Mesendoderm (in vitro differentiated cells): ENCODE data around the gene DDX52.

Experiments
- DNase-seq: peaks from one replicate; pipeline ENCODE4 v3.0.0; 2013
- H2AK5ac ChIP-seq: 2 replicates; pipeline ENCODE4 v1.6.1; 2013; ENCODE audit warnings: low read length, inconsistent platforms
- H2BK120ac ChIP-seq: 2 replicates; pipeline ENCODE4 v1.6.1; 2013; ENCODE audit warnings: low read depth, mild to moderate bottlenecking, low read length, moderate library complexity, mixed read lengths
- H2BK15ac ChIP-seq: replicated peaks from 2 replicates; pipeline ENCODE4 v1.6.1; 2013; ENCODE audit warnings: low read depth, mild to moderate bottlenecking, moderate library complexity
- H2BK5ac ChIP-seq: 2 replicates; pipeline ENCODE4 v1.6.1; 2013; ENCODE audit warnings: low read length, inconsistent platforms
- H3K18ac ChIP-seq: 2 replicates; pipeline ENCODE4 v1.6.1; 2013; ENCODE audit warnings: mild to moderate bottlenecking, low read length, mixed read lengths
- H3K23ac ChIP-seq: one replicate; pipeline ENCODE4 v1.6.1; 2013; ENCODE audit warnings: low read length
- H3K27ac ChIP-seq: 2 replicates; pipeline ENCODE4 v1.5.1; 2013; ENCODE audit warnings: low read depth, mild to moderate bottlenecking, inconsistent platforms, low read length, moderate library complexity
- H3K27me3 ChIP-seq: 2 replicates; pipeline ENCODE4 v1.6.1; 2013; ENCODE audit warnings: low read length, control low read depth, mild to moderate bottlenecking, inconsistent platforms; ENCODE audit not compliant: insufficient read depth, poor library complexity
- H3K36me3 ChIP-seq: 2 replicates; pipeline ENCODE4 v1.6.1; 2013; ENCODE audit warnings: low read length, inconsistent platforms; ENCODE audit not compliant: control insufficient read depth, insufficient read depth
- H3K4ac ChIP-seq: one replicate; pipeline ENCODE4 v1.6.1; 2013; ENCODE audit warnings: low read depth, mild to moderate bottlenecking, low read length, moderate library complexity
- H3K4me1 ChIP-seq: 2 replicates; pipeline ENCODE4 v1.6.1; 2013; ENCODE audit warnings: low read depth, low read length, inconsistent platforms; ENCODE audit not compliant: control insufficient read depth
- H3K4me2 ChIP-seq: 2 replicates; pipeline ENCODE4 v1.6.1; 2013; ENCODE audit warnings: low read length
- H3K4me3 ChIP-seq: 2 replicates; pipeline ENCODE4 v1.5.1; 2013; ENCODE audit warnings: mild to moderate bottlenecking, low read length
- H3K56ac ChIP-seq: one replicate; pipeline ENCODE4 v1.6.1; 2013; ENCODE audit warnings: low read length
- H3K79me1 ChIP-seq: 2 replicates; pipeline ENCODE4 v1.6.1; 2013; ENCODE audit warnings: low read length, inconsistent platforms
- H3K79me2 ChIP-seq: 2 replicates; pipeline ENCODE4 v1.6.1; 2013; ENCODE audit warnings: mild to moderate bottlenecking, low read length; ENCODE audit not compliant: control insufficient read depth, insufficient read depth
- H3K9ac ChIP-seq: 2 replicates; pipeline ENCODE4 v1.6.1; 2013; ENCODE audit warnings: low read length, inconsistent platforms
- H4K5ac ChIP-seq: one replicate; pipeline ENCODE4 v1.6.1; 2013; ENCODE audit warnings: low read length
- H4K8ac ChIP-seq: one replicate; pipeline ENCODE4 v1.6.1; 2013; ENCODE audit warnings: low read depth, mild to moderate bottlenecking, control low read depth, low read length, moderate library complexity
- WGBS: extraction: QIAGEN DNeasy Blood & Tissue Kit; methylation state at CpG from one replicate; pipeline ENCODE4 v1.1.7; 2013; ENCODE audit warnings: low lambda C conversion rate, missing lambda C conversion rate; ENCODE audit not compliant: insufficient coverage; ENCODE audit errors: extremely low coverage; 5-methylcytosine and 5-hydroxymethylcytosine counted together

DDX52 gene

GRCh38 chr17:37604556-37604955 is 38.7 kb downstream of the DDX52 start:
- no peaks in the 10 kb centered on the region for H3K36me3 ChIP-seq
- no peak overlapping the region for H3K4ac ChIP-seq
- no peak overlapping the region for H3K27ac ChIP-seq
- no peaks in the 10 kb centered on the region for H3K27me3 ChIP-seq
- no peak overlapping the region for H4K5ac ChIP-seq
- H2AK5ac ChIP-seq = no peak overlapping the region
- no peak for DNase-seq
- no peaks in the 10 kb centered on the region for H3K4me1 ChIP-seq
- H3K4me3 ChIP-seq = no peak overlapping the region
- no peak overlapping the region for H3K9ac ChIP-seq
- no peak overlapping the region for H4K8ac ChIP-seq
- H3K4me2 ChIP-seq = no peak overlapping the region
- no peak overlapping the region for H2BK5ac ChIP-seq
- H3K56ac ChIP-seq = no peak overlapping the region
- H2BK120ac ChIP-seq = no peak overlapping the region
- peaks cover 2% of the 10 kb centered on the region for H3K79me1 ChIP-seq
- H3K23ac ChIP-seq = no peak overlapping the region
- H3K18ac ChIP-seq = no peak overlapping the region
- H2BK15ac ChIP-seq = no peak overlapping the region
- peaks cover 6% of the 10 kb centered on the region for H3K79me2 ChIP-seq
- no CpG with 5 or more reads among the region's 6 CpGs for WGBS

- DNase-seq = no peak
- no peak overlapping the region for H3K4me2 ChIP-seq
- H3K18ac ChIP-seq = no peak overlapping the region
- no peak overlapping the region for H3K56ac ChIP-seq
- no CpG with 5 or more reads among the region's 2 CpGs for WGBS
- H2BK120ac ChIP-seq = no peak overlapping the region
- H3K4ac ChIP-seq = no peak overlapping the region
- H3K27ac ChIP-seq = no peak overlapping the region
- H3K36me3 ChIP-seq = peaks cover 2% of the 10 kb centered on the region
- no peak overlapping the region for H4K5ac ChIP-seq
- no peaks in the 10 kb centered on the region for H3K4me1 ChIP-seq
- H2BK5ac ChIP-seq = no peak overlapping the region
- H4K8ac ChIP-seq = no peak overlapping the region
- H2BK15ac ChIP-seq = no peak overlapping the region
- no peak overlapping the region for H3K9ac ChIP-seq
- no peaks in the 10 kb centered on the region for H3K79me2 ChIP-seq
- no peak overlapping the region for H2AK5ac ChIP-seq
- no peak overlapping the region for H3K4me3 ChIP-seq
- no peak overlapping the region for H3K23ac ChIP-seq
- no peaks in the 10 kb centered on the region for H3K27me3 ChIP-seq
- no peaks in the 10 kb centered on the region for H3K79me1 ChIP-seq
Measured at GRCh38 chr17:37598145-37598544, 45.1 kb downstream of the DDX52 start.

GRCh38 chr17:37592291-37592690 is 51.0 kb downstream of the DDX52 start:
- no peaks in the 10 kb centered on the region for H3K79me2 ChIP-seq
- no peak overlapping the region for H3K27ac ChIP-seq
- no peaks in the 10 kb centered on the region for H3K27me3 ChIP-seq
- no peak overlapping the region for H3K9ac ChIP-seq
- peaks cover 2% of the 10 kb centered on the region for H3K36me3 ChIP-seq
- no peak for DNase-seq
- H2BK15ac ChIP-seq = no peak overlapping the region
- no peaks in the 10 kb centered on the region for H3K79me1 ChIP-seq
- no CpG with 5 or more reads among the region's 6 CpGs for WGBS
- H2AK5ac ChIP-seq = no peak overlapping the region
- H3K23ac ChIP-seq = no peak overlapping the region
- H4K5ac ChIP-seq = no peak overlapping the region
- H2BK120ac ChIP-seq = no peak overlapping the region
- no peaks in the 10 kb centered on the region for H3K4me1 ChIP-seq
- no peak overlapping the region for H3K56ac ChIP-seq
- H3K18ac ChIP-seq = no peak overlapping the region
- H4K8ac ChIP-seq = no peak overlapping the region
- H3K4me3 ChIP-seq = no peak overlapping the region
- H2BK5ac ChIP-seq = no peak overlapping the region
- no peak overlapping the region for H3K4ac ChIP-seq
- H3K4me2 ChIP-seq = no peak overlapping the region

GRCh38 chr17:37585066-37585465 is 58.2 kb downstream of the DDX52 start:
- no peak overlapping the region for H2BK15ac ChIP-seq
- no peak overlapping the region for H3K18ac ChIP-seq
- no peak overlapping the region for H3K4me2 ChIP-seq
- H2BK120ac ChIP-seq = no peak overlapping the region
- H3K23ac ChIP-seq = no peak overlapping the region
- no peaks in the 10 kb centered on the region for H3K27me3 ChIP-seq
- H2BK5ac ChIP-seq = no peak overlapping the region
- H3K56ac ChIP-seq = no peak overlapping the region
- no peak overlapping the region for H4K8ac ChIP-seq
- H3K79me1 ChIP-seq = no peaks in the 10 kb centered on the region
- no peak overlapping the region for H3K27ac ChIP-seq
- H3K4me3 ChIP-seq = no peak overlapping the region
- no peak overlapping the region for H4K5ac ChIP-seq
- whole genome bisulfite sequencing = no CpG with 5 or more reads among the region's 3 CpGs
- no peaks in the 10 kb centered on the region for H3K4me1 ChIP-seq
- H3K79me2 ChIP-seq = no peaks in the 10 kb centered on the region
- DNase-seq = no peak
- H3K9ac ChIP-seq = no peak overlapping the region
- no peak overlapping the region for H3K4ac ChIP-seq
- no peak overlapping the region for H2AK5ac ChIP-seq
- H3K36me3 ChIP-seq = peaks cover 2% of the 10 kb centered on the region

- H3K4me2 ChIP-seq = no peak overlapping the region
- H3K79me2 ChIP-seq = no peaks in the 10 kb centered on the region
- no peak overlapping the region for H4K5ac ChIP-seq
- H3K27me3 ChIP-seq = no peaks in the 10 kb centered on the region
- no peak overlapping the region for H4K8ac ChIP-seq
- peaks cover 2% of the 10 kb centered on the region for H3K36me3 ChIP-seq
- no peak overlapping the region for H3K18ac ChIP-seq
- DNase-seq = no peak
- no peak overlapping the region for H3K23ac ChIP-seq
- no peak overlapping the region for H2BK5ac ChIP-seq
- no peak overlapping the region for H3K4me3 ChIP-seq
- H3K56ac ChIP-seq = no peak overlapping the region
- WGBS = no CpG with 5 or more reads among the region's 3 CpGs
- no peak overlapping the region for H3K27ac ChIP-seq
- H3K9ac ChIP-seq = no peak overlapping the region
- H2BK120ac ChIP-seq = no peak overlapping the region
- H2AK5ac ChIP-seq = no peak overlapping the region
- no peak overlapping the region for H3K4ac ChIP-seq
- H2BK15ac ChIP-seq = no peak overlapping the region
- H3K4me1 ChIP-seq = no peaks in the 10 kb centered on the region
- no peaks in the 10 kb centered on the region for H3K79me1 ChIP-seq
Measured at GRCh38 chr17:37576281-37576680, 67.0 kb downstream of the DDX52 start.

GRCh38 chr17:37574427-37574826 is 68.8 kb downstream of the DDX52 start:
- Histone ChIP-seq H3K4me2 (no peak overlapping the region), H3K79me1 (no peaks in the 10 kb centered on the region), H4K5ac (no peak overlapping the region), H3K36me3 (peaks cover 2% of the 10 kb centered on the region), H3K56ac (no peak overlapping the region), H3K18ac (no peak overlapping the region), H3K79me2 (no peaks in the 10 kb centered on the region), H2AK5ac (no peak overlapping the region), H3K9ac (no peak overlapping the region), H3K4ac (no peak overlapping the region), H2BK5ac (no peak overlapping the region), H3K27me3 (no peaks in the 10 kb centered on the region), H3K4me1 (no peaks in the 10 kb centered on the region), H2BK15ac (no peak overlapping the region), H3K27ac (no peak overlapping the region), H3K4me3 (no peak overlapping the region), H3K23ac (no peak overlapping the region), H4K8ac (no peak overlapping the region), H2BK120ac (no peak overlapping the region)
- no CpG with 5 or more reads among the region's 2 CpGs for WGBS
- no peak for DNase-seq
